K562 (cell line): Measurements from ENCODE around the gene IKBKE. TPM values are rescaled to one million over a fixed set of nuclear protein-coding genes. Genes with fewer than 3 reads are reported as not detected.

ENCODE experiments used
- ATAC-seq: fragments of 200-7000 bp; cut with Tn5 transposase; 3 replicates; pipeline ENCODE4 v1.9.1; 2020; ENCODE audit warnings: moderate library complexity
- BruUV-seq: library from RNA; stranded (reverse); fragments of 400-500 nt; replicated peaks from 2 replicates; lab custom pipeline; 2021; lab: Mats Ljungman, UMichigan
- CTCF ChIA-PET: fragments of 300-600 bp; formaldehyde crosslinking; extraction: SDS; loops from one replicate; lab custom pipeline; 2021; ENCODE audit warnings: low intra/inter-chr PET ratio; lab: Yijun Ruan, JAX
- POLR2A ChIA-PET: fragments of 300-600, 350-650 bp; sonication (Branson Sonifier 250); formaldehyde crosslinking; extraction: SDS; loops from one replicate; lab custom pipeline; 2021; ENCODE audit warnings: antibody characterized with exemption, inconsistent platforms; lab: Yijun Ruan, JAX
- DNase-seq, 4 experiments: peaks; one replicate each; pipeline versions ENCODE4 v3.0.0 to v3.0.0-alpha.2; 2011 to 2018; ENCODE audit warnings: low spot score in 3 of 4, mixed read lengths in 3 of 4; ENCODE audit errors: extremely low read depth in 1 of 4
- FAIRE-seq: peaks from 2 replicates; lab custom pipeline; 2011; peaks lifted over from hg19 to GRCh38; lab: Jason Lieb, UNC
- H2AFZ ChIP-seq: 2 replicates; pipeline ENCODE4 v1.6.0; 2011; ENCODE audit warnings: low read depth, low read length, control low read depth, inconsistent platforms
- H3K27ac ChIP-seq: fragments of 200-600 bp; 3 replicates; pipeline ENCODE4 v1.8.0; 2011; ENCODE audit warnings: low read depth, mild to moderate bottlenecking, control low read depth, inconsistent platforms, low read length, moderate library complexity, mixed read lengths; ENCODE audit errors: extremely low read depth
- H3K27me3 ChIP-seq, 2 experiments: fragments of 300-600 bp in 1 of 2; 2 replicates in 1 of 2; 3 replicates in 1 of 2; pipeline versions ENCODE4 v1.6.0 to v1.8.0; 2011; ENCODE audit warnings: inconsistent platforms in 2 of 2, low read length in 2 of 2, mild to moderate bottlenecking in 1 of 2, mixed read lengths in 1 of 2, moderate library complexity in 1 of 2; ENCODE audit not compliant: control insufficient read depth in 2 of 2, insufficient read depth in 2 of 2
- H3K36me3 ChIP-seq: fragments of 300-600 bp; 3 replicates; pipeline ENCODE4 v1.8.0; 2011; ENCODE audit warnings: mild to moderate bottlenecking, low read length, inconsistent platforms; ENCODE audit not compliant: control insufficient read depth, insufficient read depth
- H3K4me1 ChIP-seq, 2 experiments: fragments of 200-600 bp in 1 of 2; replicated peaks in 1 of 2; 2 replicates in 1 of 2; 3 replicates in 1 of 2; pipeline versions ENCODE4 v1.5.1 to v1.8.0; 2011; ENCODE audit warnings: inconsistent platforms in 2 of 2, low read length in 2 of 2, mild to moderate bottlenecking in 1 of 2, mixed read lengths in 1 of 2, moderate library complexity in 1 of 2; ENCODE audit not compliant: control insufficient read depth in 2 of 2, insufficient read depth in 2 of 2
- H3K4me2 ChIP-seq: 2 replicates; pipeline ENCODE4 v1.6.1; 2011; ENCODE audit warnings: low read length, control low read depth, inconsistent platforms, mixed read lengths; ENCODE audit not compliant: insufficient read depth
- H3K4me3 ChIP-seq: fragments of 200-600 bp; sonication (generic), shearing (Covaris generic); 2 replicates; pipeline ENCODE4 v1.5.1; 2016; ENCODE audit warnings: control low read depth, inconsistent platforms
- H3K79me2 ChIP-seq: fragments of 200-600 bp; 3 replicates; pipeline ENCODE4 v1.8.0; 2011; ENCODE audit warnings: low read length, inconsistent platforms; ENCODE audit not compliant: control insufficient read depth, insufficient read depth
- H3K9ac ChIP-seq, 2 experiments: 2 replicates each; pipeline versions ENCODE4 v1.6.0 to v1.6.1; 2011; ENCODE audit warnings: low read depth in 2 of 2, low read length in 2 of 2, control low read depth in 1 of 2, inconsistent platforms in 1 of 2, mild to moderate bottlenecking in 1 of 2, mixed read lengths in 1 of 2; ENCODE audit not compliant: insufficient read depth in 1 of 2
- H3K9me1 ChIP-seq: one replicate; pipeline ENCODE4 v1.6.0; 2011; ENCODE audit warnings: inconsistent platforms, mild to moderate bottlenecking, low read length, moderate library complexity; ENCODE audit not compliant: control insufficient read depth, insufficient read depth
- H3K9me3 ChIP-seq: replicated peaks from 2 replicates; pipeline ENCODE4 v1.5.1; 2011; ENCODE audit warnings: low read depth, low read length, inconsistent platforms; ENCODE audit not compliant: control insufficient read depth, insufficient read depth
- H4K20me1 ChIP-seq: replicated peaks from 2 replicates; pipeline ENCODE4 v1.6.1; 2011; ENCODE audit warnings: low read length, inconsistent platforms, mixed read lengths; ENCODE audit not compliant: control insufficient read depth, insufficient read depth
- CBX3 ChIP-seq, 2 experiments: IDR thresholded peaks; 1 replicate in 1 of 2; 2 replicates in 1 of 2; pipeline ENCODE4 v1.6.1; 2012; ENCODE audit warnings: inconsistent platforms in 2 of 2, low read length in 2 of 2, borderline replicate concordance in 1 of 2, control low read depth in 1 of 2
- CEBPZ ChIP-seq: fragments of 150-350 bp; IDR thresholded peaks from 2 replicates; pipeline ENCODE4 v1.6.1; 2014; ENCODE audit warnings: low read depth, mild to moderate bottlenecking, low read length, borderline replicate concordance
- DDX20 ChIP-seq: fragments of 450-650 bp; IDR thresholded peaks from 2 replicates; pipeline ENCODE4 v1.6.1; 2016; ENCODE audit warnings: missing genetic modification characterization, low read depth, mild to moderate bottlenecking, missing compliant biosample characterization, moderate library complexity
- FOS ChIP-seq: IDR thresholded peaks from 3 replicates; pipeline ENCODE4 v1.6.1; 2011; ENCODE audit not compliant: insufficient read length; ENCODE audit errors: extremely low read depth
- KDM1A ChIP-seq, 2 experiments: fragments of 450-650 bp; IDR thresholded peaks; 2 replicates each; pipeline ENCODE4 v1.6.1; 2016; ENCODE audit warnings: mild to moderate bottlenecking in 2 of 2
- KLF16 ChIP-seq: IDR thresholded peaks from 2 replicates; pipeline ENCODE4 v1.6.1; 2016; ENCODE audit warnings: antibody characterized with exemption
- MEF2D ChIP-seq: conservative IDR thresholded peaks from 2 replicates; pipeline ENCODE4 v1.6.1; 2016; ENCODE audit warnings: low read depth, missing genetic modification characterization, missing compliant biosample characterization
- MEIS2 ChIP-seq: fragments of 450-650 bp; IDR thresholded peaks from 2 replicates; pipeline ENCODE4 v1.6.1; 2014; ENCODE audit warnings: mild to moderate bottlenecking; ENCODE audit not compliant: partially characterized antibody
- PBX2 ChIP-seq, 2 experiments: IDR thresholded peaks in 1 of 2; conservative IDR thresholded peaks in 1 of 2; 2 replicates each; pipeline ENCODE4 v1.6.1; 2016; ENCODE audit warnings: low read depth in 2 of 2, mild to moderate bottlenecking in 1 of 2, missing compliant biosample characterization in 1 of 2, missing genetic modification characterization in 1 of 2, moderate library complexity in 1 of 2
- RB1 ChIP-seq: fragments of 450-650 bp; IDR thresholded peaks from 2 replicates; pipeline ENCODE4 v1.6.1; 2017; ENCODE audit warnings: low read depth, mild to moderate bottlenecking
- ZNF175 ChIP-seq: fragments of 200-800 bp; sonication (Bioruptor generic); IDR thresholded peaks from 2 replicates; pipeline ENCODE4 v1.6.1; 2016; ENCODE audit warnings: low read depth, mild to moderate bottlenecking, missing genetic modification characterization, missing compliant biosample characterization
- ZNF445 ChIP-seq: fragments of 250-450 bp; sonication (Bioruptor Pico); IDR thresholded peaks from 2 replicates; pipeline ENCODE4 v1.4.0; 2020; ENCODE audit warnings: low read depth, mild to moderate bottlenecking, moderate library complexity
- WGBS: fragments of 100-300 bp; shearing (Covaris generic); methylation state at CpG from one replicate; pipeline ENCODE4 v1.1.6; 2016; ENCODE audit warnings: low coverage, mixed read lengths; ENCODE audit not compliant: insufficient coverage; ENCODE audit errors: missing lambda C conversion rate; 5-methylcytosine and 5-hydroxymethylcytosine counted together
- in situ Hi-C: fragments of 300-500 bp; cut with MboI; formaldehyde crosslinking; loops from 4 replicates; pipeline ENCODE4 v1.15.0; 2018; ENCODE audit warnings: inconsistent platforms, mixed read lengths
- intact Hi-C: fragments of 100-400 bp; cut with micrococcal nuclease; formaldehyde crosslinking; loops from 2 replicates; pipeline ENCODE4 v1.14.2; 2022
- polyA plus RNA-seq, 8 experiments: library from polyadenylated mRNA; depleted of rRNA in 4 of 8; stranded (reverse) in 5 of 8; unstranded in 3 of 8; fragments of >200 nt; fragmentation: Nextera tagmentation in 2 of 8; fragmentation: Illumina TruSeq in 1 of 8; extraction: Ambion mirVana in 2 of 8; extraction: Trizol in 1 of 8; gene quantifications; 2 replicates each; pipeline versions ENCODE4 v1.2.1 to v1.2.3, GENCODE V29; 2011 to 2014; ENCODE audit warnings: inconsistent platforms in 1 of 8, missing spikeins in 1 of 8
- total RNA-seq, 7 experiments: library from RNA; depleted of rRNA in 6 of 7; stranded (reverse); fragments of >200 nt in 6 of 7; fragmentation: Illumina TruSeq in 2 of 7; extraction: Trizol in 2 of 7; gene quantifications; 2 replicates each; pipeline versions ENCODE4 v1.2.1 to v1.2.3, GENCODE V29; 2011 to 2021; ENCODE audit warnings: low replicate concordance in 1 of 7
- TF ChIP-seq, protein P1 (sequence below): fragments of 450-650 bp; IDR thresholded peaks from 2 replicates; pipeline ENCODE4 v1.6.1; 2018; ENCODE audit warnings: mild to moderate bottlenecking, low read depth; ENCODE audit not compliant: partially characterized antibody
- TF ChIP-seq, protein P2 (sequence below): fragments of 250-450 bp; sonication (Bioruptor Pico); IDR thresholded peaks from 2 replicates; pipeline ENCODE4 v1.8.0; 2021; ENCODE audit warnings: borderline replicate concordance, mild to moderate bottlenecking, moderate library complexity; ENCODE audit not compliant: poor library complexity, severe bottlenecking

IKBKE gene
- total and polyA plus RNA-seq, 9 of the 15 experiments (the other 6 are each of a cell fraction or from before 2014, with no cell fraction given), result 2.3 to 9.0 (median 4.8) TPM

DNA sequence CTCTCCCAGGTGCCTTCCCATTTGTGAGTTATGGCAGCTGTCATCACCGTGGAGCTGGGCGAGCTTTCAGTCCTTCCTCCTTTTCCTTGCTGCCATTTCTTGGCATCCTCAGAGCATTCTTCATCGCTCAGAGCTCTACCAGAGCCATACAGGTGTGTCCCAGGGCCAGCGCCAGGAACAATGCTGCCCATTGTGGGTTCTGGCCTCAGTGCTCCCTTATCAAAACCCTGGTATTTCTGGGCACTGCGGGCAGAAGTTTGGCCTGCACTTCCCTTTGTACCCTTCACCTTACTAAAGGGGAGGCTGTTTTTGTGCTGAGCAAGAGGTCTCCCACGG lies 65.5 kb downstream of the IKBKE start:
- FAIRE-seq, result no peak

More for the DNA sequence above, 65.5 kb downstream of the IKBKE start:
- DNase-seq (no peak), ATAC-seq (no peak)
- ChIA-PET POLR2A (interaction anchor here (0.9 to 2.0 kb wide), 3 partner anchors 14 to 39 kb away, joined by 3 to 6 read pairs (median 5); no protein-coding TSS in a partner anchor), CTCF (no interaction called here)
- Histone ChIP-seq H3K36me3 (no peaks in the 10 kb centered on the region), H3K9me1 (no peaks in the 10 kb centered on the region), H3K4me3 (no peak overlapping the region), H3K79me2 (no peaks in the 10 kb centered on the region), H3K9me3 (no peaks in the 10 kb centered on the region), H3K4me2 (no peak overlapping the region), H3K27me3 (peaks cover 5 to 34% of the 10 kb centered on the region in 2 experiments; a peak in 4 of 5 replicates), H3K9ac (peak overlapping the region in 1 of 2 experiments; percentile 23; a peak in 1 of 4 replicates), H4K20me1 (no peaks in the 10 kb centered on the region), H2AFZ (no peak overlapping the region), H3K4me1 (no peaks in the 10 kb centered on the region), H3K27ac (no peak overlapping the region)
- WGBS, result 3% methylated on average over 6 of the region's 6 CpGs
- in situ Hi-C loops, result no loop called here
- intact Hi-C loops, result loop anchor here (2.0 kb wide), 1 partner anchor 31 kb away; no protein-coding TSS in a partner anchor
- no TSS peak for BruUV-seq
- no peak for TF ChIP-seq RB1
- no peak for TF ChIP-seq KLF16
- no peak for TF ChIP-seq ZNF445 (CRISPR knock-in tag)
- no peak for TF ChIP-seq DDX20 (tag)
- TF ChIP-seq, protein P1, sequence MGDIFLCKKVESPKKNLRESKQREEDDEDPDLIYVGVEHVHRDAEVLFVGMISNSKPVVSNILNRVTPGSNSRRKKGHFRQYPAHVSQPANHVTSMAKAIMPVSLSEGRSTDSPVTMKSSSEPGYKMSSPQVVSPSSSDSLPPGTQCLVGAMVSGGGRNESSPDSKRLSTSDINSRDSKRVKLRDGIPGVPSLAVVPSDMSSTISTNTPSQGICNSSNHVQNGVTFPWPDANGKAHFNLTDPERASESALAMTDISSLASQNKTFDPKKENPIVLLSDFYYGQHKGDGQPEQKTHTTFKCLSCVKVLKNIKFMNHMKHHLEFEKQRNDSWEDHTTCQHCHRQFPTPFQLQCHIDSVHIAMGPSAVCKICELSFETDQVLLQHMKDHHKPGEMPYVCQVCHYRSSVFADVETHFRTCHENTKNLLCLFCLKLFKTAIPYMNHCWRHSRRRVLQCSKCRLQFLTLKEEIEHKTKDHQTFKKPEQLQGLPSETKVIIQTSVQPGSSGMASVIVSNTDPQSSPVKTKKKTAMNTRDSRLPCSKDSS, result no peak
- TF ChIP-seq KDM1A (IDR thresholded peaks at IDR 0.05), result no peak
- TF ChIP-seq FOS, result no peak
- no peak for TF ChIP-seq MEF2D (tag)
- TF ChIP-seq, protein P2, sequence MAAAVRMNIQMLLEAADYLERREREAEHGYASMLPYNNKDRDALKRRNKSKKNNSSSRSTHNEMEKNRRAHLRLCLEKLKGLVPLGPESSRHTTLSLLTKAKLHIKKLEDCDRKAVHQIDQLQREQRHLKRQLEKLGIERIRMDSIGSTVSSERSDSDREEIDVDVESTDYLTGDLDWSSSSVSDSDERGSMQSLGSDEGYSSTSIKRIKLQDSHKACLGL (CRISPR knock-in tag), result no peak
- TF ChIP-seq CBX3 (IDR thresholded peaks at IDR 0.05; ENCODE audit: borderline replicate concordance in 1 of 2, low read length in 2 of 2), result no peak
- TF ChIP-seq MEIS2, result peak; percentile 82
- TF ChIP-seq CEBPZ, result no peak
- TF ChIP-seq PBX2 (CRISPR knock-in tag; IDR thresholded peaks at IDR 0.05; ENCODE audit: low read depth), result 0 out of 2 replicates have a peak, but pooled peaks have one; percentile 32
- TF ChIP-seq PBX2 (tag; conservative IDR thresholded peaks at IDR 0.05; ENCODE audit: low read depth), result peak; percentile 83; the same call in 1 of the 2 replicates
- TF ChIP-seq ZNF175, result no peak
- TF ChIP-seq, all 486 proteins: peak for 2
